Mucosa of descending colon (tissue), 3 donors: Measurements from ENCODE around the gene AWAT2. TPM values are rescaled to one million over a fixed set of nuclear protein-coding genes. Genes with fewer than 3 reads are reported as not detected.

ENCODE experiments used
- ATAC-seq: fragments of 200-7000 bp; cut with Tn5 transposase; one replicate; pipeline ENCODE4 v1.9.1; 2020; ENCODE audit warnings: mild to moderate bottlenecking, moderate library complexity
- DNase-seq, 3 donors: peaks; one replicate each; pipeline ENCODE4 v3.0.0-alpha.2; 2020
- H3K36me3 ChIP-seq: fragments of 200-600 bp; one replicate; pipeline ENCODE4 v1.8.0; 2021; ENCODE audit warnings: low read depth, mild to moderate bottlenecking
- H3K4me1 ChIP-seq: fragments of 200-600 bp; one replicate; pipeline ENCODE4 v1.8.0; 2021; ENCODE audit warnings: low read depth, mild to moderate bottlenecking
- H3K4me3 ChIP-seq: fragments of 200-600 bp; one replicate; pipeline ENCODE4 v1.8.0; 2021; ENCODE audit warnings: mild to moderate bottlenecking
- H3K9me3 ChIP-seq: fragments of 200-600 bp; one replicate; pipeline ENCODE4 v1.8.0; 2021; ENCODE audit warnings: mild to moderate bottlenecking
- intact Hi-C, 2 donors: fragments of 100-400 bp; cut with DNase I in 1 of 2; cut with micrococcal nuclease in 1 of 2; formaldehyde crosslinking; loops; one replicate each; pipeline versions ENCODE4 v1.11.0 to v1.11.1; 2022; cut with DNase I, micrococcal nuclease
- long read RNA-seq, 2 donors: library from polyadenylated mRNA; unstranded; transcript quantifications; one replicate each; pipeline ENCODE4 v2.0.0, GENCODE V29; 2019 to 2021
- total RNA-seq, 3 donors: library from RNA; stranded (reverse); fragmentation: NEBNext Ultra II Directional in 2 of 3; extraction: Animal tissue kit (Norgen Biotek cat#: 25700) in 2 of 3; gene quantifications; one replicate each; pipeline versions ENCODE4 v1.2.1 to v1.2.4, GENCODE V29; 2021 to 2023
- TF ChIP-seq, protein P1 (sequence below): fragments of 200-600 bp; IDR thresholded peaks from one replicate; pipeline ENCODE4 v1.8.0; 2022; ENCODE audit warnings: antibody characterized with exemption, mild to moderate bottlenecking
- donor health status: DM: no; HTN: no; CAD: no; lungs with moderate emphysema.
- donor health status: DM: no; HTN: no; CAD: no.
- donor health status: DM: no; HTN: yes; CAD: no.

Gene AWAT2, protein sequence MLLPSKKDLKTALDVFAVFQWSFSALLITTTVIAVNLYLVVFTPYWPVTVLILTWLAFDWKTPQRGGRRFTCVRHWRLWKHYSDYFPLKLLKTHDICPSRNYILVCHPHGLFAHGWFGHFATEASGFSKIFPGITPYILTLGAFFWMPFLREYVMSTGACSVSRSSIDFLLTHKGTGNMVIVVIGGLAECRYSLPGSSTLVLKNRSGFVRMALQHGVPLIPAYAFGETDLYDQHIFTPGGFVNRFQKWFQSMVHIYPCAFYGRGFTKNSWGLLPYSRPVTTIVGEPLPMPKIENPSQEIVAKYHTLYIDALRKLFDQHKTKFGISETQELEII
- total RNA-seq, result not detected
- long read RNA-seq, donor 1, result 0 reads
- long read RNA-seq, donor 2, result 0 reads

DNA sequence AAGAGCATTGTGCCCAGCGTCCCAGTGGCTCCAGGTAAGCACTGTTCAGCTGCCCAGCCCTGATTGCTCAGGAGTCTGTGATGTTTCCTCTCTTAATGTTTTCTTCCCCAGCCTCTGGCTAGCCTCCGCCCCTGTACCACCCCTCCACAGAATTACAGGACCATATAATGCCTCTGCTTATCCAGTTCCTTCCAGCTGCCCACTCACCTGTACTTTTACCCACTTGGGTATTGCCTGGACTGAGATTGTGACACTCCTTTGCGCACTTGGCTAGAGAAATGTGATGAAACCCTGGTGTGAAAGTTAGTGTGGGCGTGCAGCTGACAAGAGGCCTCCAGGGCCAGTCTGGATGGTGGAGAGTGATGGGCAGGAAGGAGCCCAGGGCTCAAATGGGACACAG, at the start of gene AWAT2:
TSS of gene AWAT2 (minus strand) at position 14 of the 400 bp plus-strand sequence. CDS start at position 8, 6 bp downstream.
- no peaks in the 10 kb centered on the region for H3K36me3 ChIP-seq
- H3K4me3 ChIP-seq, result no peak within 1 kb of the TSS
- ATAC-seq, result no peak
- no peaks in the 10 kb centered on the region for H3K4me1 ChIP-seq
- no peak for DNase-seq
- H3K9me3 ChIP-seq, result no peaks in the 10 kb centered on the region
- intact Hi-C loops, result no loop called here
- TF ChIP-seq, protein P1, sequence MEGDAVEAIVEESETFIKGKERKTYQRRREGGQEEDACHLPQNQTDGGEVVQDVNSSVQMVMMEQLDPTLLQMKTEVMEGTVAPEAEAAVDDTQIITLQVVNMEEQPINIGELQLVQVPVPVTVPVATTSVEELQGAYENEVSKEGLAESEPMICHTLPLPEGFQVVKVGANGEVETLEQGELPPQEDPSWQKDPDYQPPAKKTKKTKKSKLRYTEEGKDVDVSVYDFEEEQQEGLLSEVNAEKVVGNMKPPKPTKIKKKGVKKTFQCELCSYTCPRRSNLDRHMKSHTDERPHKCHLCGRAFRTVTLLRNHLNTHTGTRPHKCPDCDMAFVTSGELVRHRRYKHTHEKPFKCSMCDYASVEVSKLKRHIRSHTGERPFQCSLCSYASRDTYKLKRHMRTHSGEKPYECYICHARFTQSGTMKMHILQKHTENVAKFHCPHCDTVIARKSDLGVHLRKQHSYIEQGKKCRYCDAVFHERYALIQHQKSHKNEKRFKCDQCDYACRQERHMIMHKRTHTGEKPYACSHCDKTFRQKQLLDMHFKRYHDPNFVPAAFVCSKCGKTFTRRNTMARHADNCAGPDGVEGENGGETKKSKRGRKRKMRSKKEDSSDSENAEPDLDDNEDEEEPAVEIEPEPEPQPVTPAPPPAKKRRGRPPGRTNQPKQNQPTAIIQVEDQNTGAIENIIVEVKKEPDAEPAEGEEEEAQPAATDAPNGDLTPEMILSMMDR, result no peak

DNA sequence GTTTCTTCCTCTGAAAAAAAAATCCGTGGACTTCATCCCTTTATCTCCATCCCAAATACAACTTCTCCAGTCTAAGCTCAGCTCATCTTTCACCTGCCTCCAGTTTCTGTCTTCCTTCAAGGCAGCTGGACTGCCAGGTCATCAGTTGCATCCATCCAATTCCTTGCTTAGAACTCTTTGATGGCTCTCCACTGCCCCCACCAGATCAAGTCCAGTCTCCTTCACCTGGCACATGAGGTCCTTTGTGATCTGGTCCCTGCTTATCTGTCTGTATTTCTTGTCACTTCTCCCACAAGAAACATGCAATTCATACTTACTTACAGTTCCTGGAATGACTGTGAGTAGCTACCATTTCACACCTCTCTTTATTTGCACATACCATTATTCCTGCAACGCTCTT, 46.3 kb upstream of the AWAT2 start:
- Histone ChIP-seq H3K9me3 (no peaks in the 10 kb centered on the region), H3K36me3 (no peaks in the 10 kb centered on the region), H3K4me1 (no peaks in the 10 kb centered on the region), H3K4me3 (no peak overlapping the region)
- TF ChIP-seq, protein P1, result no peak
- ATAC-seq (no peak), DNase-seq (peak in 1 of 3 donors; percentile 2)
- intact Hi-C loops, result loop anchor here (10.0 kb wide), 2 partner anchors 551 to 581 kb away; no protein-coding TSS in a partner anchor

DNA sequence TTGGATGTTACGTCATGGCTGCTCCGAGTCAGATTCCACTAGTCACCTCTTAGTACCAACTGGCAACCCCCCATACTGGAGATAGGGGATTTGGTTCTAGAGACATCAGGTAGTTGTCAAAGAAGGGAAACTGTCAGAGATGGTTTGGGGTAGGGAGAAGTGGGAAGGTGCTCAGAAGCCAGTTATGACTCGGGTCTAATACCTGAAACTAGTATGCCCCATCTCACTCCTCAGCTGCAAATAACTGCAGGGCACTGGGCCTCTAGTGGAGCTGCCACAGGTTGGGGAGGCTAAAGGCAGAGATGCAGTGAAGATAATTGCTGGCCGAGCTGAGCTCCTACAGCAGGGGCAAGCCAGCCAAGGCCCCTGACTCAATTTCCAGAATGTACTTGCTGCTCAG, 42.5 kb upstream of the AWAT2 start:
- TF ChIP-seq, protein P1, result no peak
- no peaks in the 10 kb centered on the region for H3K9me3 ChIP-seq
- no peak for ATAC-seq
- intact Hi-C loops, result loop anchor here (10.0 kb wide), 2 partner anchors 547 to 577 kb away; no protein-coding TSS in a partner anchor
- no peaks in the 10 kb centered on the region for H3K4me1 ChIP-seq
- no peaks in the 10 kb centered on the region for H3K36me3 ChIP-seq
- DNase-seq, result no peak
- no peak overlapping the region for H3K4me3 ChIP-seq

DNA sequence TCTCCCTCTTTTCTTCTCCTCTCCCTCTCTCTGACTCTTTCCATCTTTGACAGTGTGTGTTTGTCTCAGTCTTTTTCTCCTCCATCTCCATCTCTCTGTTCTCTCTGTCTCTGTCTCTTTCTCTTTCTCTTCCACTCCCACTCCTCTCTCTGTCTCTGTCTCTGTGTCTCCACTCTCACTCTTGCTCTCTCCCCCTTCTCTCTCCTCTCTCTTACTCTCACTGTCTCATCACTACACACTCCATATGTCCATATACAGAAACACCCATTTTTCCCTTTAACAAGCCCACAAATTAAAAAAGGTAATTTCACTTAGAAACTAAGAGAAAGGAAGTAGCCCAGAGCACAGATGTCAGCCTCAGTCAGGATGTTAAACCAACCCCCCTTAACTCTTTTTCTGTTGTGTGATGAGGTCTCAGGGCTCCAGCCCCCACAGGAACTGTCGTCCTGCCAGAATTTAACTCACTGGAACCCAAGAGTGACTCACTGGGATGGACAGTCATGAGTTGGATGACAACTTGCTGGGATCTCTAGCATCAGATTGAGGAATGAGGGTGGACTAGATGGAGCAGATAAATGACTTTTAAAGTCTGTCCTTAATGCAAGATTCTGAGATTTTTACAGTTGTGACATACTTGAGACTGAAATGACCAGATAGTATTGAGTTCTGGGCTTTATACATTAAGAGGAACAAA, 40.0 kb upstream of the AWAT2 start:
- Histone ChIP-seq H3K4me3 (no peak overlapping the region), H3K4me1 (no peaks in the 10 kb centered on the region), H3K36me3 (no peaks in the 10 kb centered on the region), H3K9me3 (no peaks in the 10 kb centered on the region)
- DNase-seq (no peak), ATAC-seq (no peak)
- intact Hi-C loops, result loop anchor here (10.0 kb wide), 2 partner anchors 545 to 575 kb away; no protein-coding TSS in a partner anchor
- TF ChIP-seq, protein P1, result no peak

DNA sequence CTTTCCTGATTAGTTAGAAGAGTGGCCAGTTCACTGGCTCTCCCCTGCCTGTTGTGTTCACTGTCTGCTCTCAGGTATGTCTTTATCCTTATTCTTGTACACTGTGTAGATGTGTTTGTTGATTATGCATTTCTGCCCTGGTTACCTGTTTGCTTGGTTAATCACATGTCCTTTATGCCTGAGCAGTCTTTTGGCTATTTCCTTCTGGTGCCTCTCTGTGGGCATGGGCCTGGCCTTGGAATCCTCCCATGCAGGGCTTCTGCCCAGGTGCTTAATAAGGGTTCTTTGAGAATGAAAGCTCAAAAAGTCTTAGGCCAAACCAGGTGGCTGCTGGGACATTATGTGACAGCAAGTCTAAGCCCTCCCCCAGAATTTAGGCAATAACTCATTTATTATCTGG, 39.0 kb upstream of the AWAT2 start:
- no peaks in the 10 kb centered on the region for H3K36me3 ChIP-seq
- H3K4me1 ChIP-seq, result no peaks in the 10 kb centered on the region
- H3K9me3 ChIP-seq, result no peaks in the 10 kb centered on the region
- TF ChIP-seq, protein P1, result no peak
- H3K4me3 ChIP-seq, result no peak overlapping the region
- DNase-seq (no peak), ATAC-seq (no peak)
- intact Hi-C loops, result no loop called here
